Activated naive CD8-positive, alpha-beta T cell treated with anti-CD3 and anti-CD28 coated beads, Interleukin-2, amount 50 U/mL, for 16 hours (primary cell): ENCODE results near the gene QRFPR.
"Not testable (repeated sequence)": the region's sequence is repeated elsewhere in the genome, so short reads cannot be mapped to it uniquely, and the experiment has no call there.

ENCODE experiments used
- DNase-seq: peaks from one replicate; pipeline ENCODE4 v3.0.0-alpha.2; 2020; ENCODE audit warnings: low read depth, low spot score

QRFPR gene

DNA sequence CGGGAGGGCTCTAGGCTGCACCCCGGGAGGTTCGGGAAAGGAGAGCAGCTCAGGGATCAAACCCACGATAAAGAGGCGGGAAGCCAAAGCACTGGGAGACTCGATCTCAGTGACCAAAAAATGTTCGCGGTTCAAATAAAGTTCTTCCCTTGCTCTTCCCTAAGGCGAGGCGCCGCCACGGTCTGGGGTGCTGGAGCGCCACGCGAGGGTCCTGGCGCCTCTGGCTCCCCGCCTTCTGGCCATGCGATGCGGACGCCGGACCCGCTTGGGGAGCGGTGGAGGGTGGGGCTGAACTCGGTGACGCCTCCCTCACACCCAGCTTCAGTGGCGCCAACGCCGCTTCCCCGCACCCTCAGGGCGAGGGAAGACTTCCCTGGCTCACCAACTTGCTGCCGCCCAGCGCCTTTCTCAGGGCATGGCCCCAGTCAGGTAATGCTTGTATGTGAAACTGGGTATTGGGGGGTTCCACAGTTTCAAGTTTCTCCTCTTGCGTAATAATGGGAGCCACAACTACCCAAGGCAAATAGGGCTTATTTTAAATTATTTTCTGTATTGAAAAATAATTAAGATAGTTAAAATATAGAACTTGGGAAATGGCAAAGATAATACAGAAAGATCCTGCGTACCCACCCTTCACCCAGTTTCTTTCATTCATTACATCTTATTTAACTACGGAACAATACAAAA lies at the start of gene QRFPR:
Gene QRFPR, minus strand, starts transcription at position 243 of the 687 bp plus-strand sequence. CDS start 371 bp downstream, outside the sequence.
- DNase-seq: no peak

DNA sequence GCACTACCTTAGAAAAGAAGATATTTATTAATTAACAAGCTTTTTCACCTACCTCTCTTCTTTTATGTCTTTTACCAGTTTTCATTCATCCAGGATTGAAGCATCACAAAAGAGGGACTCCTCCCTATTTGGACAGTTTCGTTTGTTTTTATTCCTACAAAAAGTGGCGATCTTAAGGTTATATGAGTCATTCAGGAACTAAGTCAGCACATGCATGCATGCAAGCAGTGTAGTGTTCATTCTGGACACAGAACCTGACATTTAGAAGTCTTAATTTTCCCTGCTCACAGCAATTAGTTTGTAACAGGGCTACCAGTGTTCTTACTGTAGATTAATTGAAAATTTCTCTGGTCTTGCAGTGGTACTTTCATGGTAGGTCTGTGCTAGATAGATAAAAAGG lies 47.9 kb upstream of the QRFPR start:
- no peak for DNase-seq

DNA sequence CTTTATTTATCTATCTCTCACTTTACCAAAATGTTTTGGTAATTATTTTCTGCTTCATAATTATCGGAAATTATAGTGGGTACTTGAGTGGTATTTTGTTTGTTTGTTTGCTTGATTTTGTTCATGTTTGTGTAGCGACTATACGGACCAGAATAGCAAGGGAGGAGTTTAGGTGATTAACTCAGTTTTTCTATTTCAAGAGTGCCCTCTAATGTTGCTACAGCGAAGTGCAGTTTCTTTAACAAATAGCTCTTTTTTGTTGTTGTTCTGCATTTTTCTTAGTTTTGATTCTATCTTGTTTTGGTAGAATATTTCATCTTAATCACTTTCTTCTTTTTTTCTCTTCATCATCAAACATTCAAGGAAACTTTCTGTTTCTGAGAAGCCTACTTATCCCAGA lies 40.8 kb upstream of the QRFPR start:
- DNase-seq: no peak

DNA sequence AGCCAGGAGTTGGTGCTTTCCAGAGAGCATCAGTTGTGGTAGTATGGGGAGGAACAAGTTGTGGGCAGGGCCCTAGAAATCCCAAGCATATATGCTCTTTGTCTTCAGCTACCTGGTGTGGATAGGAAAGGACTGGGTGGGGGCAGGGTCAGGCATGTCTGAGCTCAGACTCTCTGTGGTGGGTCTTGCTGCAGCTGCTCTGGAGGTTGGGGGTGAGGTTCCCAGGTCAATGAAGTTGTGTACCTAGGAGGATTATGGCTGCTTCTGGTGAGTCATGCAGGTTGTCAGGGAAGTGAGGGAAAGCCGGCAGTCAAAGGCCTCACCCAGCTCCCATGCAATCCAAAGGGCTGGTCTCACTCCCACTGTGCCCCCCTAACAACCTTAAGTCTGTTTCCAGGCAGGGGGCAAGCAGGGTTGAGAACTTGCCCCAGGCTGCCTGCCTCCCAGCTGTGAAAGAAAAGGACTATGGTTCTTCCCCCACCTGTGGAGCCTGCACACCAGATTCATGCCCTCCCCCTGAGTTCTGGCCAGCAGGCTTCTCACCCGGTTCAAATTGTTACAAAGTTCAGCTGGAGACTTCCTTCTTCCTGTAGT lies 30.4 kb upstream of the QRFPR start:
- DNase-seq: no peak

DNA sequence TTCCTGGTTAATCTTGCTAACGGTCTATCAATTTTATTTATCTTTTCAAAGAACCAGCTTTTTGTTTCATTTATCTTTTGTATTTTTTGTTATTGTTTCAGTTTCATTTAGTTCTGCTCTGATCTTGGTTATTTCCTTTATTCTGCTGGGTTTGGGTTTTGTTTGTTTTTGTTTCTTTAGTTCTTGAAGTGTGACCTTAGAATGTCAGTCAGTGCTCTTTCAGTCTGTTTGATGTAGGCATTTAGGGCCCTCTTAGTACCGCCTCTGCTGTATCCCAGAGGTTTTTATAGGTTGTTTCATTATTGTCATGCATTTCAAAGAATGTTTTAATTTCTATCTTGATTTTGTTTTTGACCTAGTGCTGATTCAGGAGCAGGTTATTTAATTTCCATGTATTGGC lies 27.7 kb upstream of the QRFPR start:
- DNase-seq: not testable (repeated sequence)

DNA sequence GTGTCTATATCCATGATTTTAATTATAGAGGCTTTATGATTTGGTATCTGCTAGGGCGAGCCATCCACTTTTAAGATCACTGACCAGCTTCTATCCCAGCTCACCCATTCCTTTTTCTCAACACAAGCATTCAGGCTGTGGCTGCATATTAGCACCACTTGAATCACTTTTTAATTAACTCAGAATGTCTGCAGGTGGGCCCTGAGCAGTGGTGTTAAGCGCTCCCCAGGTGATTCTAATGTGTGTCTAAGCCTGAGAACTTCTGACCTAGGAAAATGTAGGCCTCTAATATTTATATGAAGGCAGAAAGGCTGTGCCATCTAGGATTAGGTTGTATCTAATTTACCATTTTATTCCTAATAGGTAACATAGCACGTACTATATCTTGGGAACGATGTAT lies 19.8 kb upstream of the QRFPR start:
- no peak for DNase-seq

DNA sequence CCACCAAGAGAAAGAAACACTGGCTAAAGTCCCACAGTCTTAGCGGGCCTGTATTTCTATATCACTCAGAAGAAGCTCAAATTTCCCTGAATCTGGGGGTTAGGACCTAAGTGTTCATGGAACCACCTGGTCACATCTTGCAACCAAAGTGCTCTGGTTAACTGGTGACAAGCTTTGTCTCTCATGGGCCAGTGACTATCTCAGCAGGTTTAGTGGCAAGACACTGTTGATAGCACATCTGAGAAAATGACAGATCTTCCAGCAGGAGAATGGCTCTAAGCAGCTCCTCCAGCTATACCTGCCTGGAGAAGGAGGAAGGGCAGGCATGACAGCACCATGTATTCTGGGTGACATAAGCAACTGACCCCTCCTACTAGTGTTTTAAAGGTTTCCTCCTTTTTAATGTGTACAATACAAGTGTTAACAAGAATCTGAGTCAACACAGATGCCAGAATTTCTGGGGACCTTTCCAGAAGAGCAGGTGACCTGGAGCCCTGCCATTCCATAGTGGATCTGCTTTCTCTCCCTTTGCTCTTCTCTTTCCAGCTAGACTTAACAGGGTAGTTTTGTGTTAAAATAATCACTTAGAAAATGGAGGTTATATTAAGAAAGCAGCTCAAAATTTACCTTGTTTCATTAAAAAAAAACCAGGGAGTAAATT lies 17.3 kb upstream of the QRFPR start:
- no peak for DNase-seq

DNA sequence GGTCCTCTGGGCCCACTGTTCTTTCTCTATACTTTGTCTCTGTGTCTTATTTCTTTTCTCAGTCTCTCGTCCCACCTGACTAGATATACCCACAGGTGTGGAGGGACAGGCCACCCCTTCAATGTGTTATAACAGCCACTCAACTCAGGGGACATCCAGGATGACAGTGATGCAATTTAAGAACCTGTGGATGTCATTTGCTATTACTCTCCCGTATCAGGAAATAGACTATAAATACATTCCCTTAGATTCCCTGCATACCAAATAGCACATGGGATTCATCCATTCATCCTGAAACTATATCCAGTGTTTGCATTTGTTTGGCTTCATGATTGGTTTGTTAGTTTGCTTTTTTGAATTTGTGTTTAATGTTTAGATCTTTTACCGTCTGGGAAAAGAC lies 16.6 kb upstream of the QRFPR start:
- DNase-seq: no peak

DNA sequence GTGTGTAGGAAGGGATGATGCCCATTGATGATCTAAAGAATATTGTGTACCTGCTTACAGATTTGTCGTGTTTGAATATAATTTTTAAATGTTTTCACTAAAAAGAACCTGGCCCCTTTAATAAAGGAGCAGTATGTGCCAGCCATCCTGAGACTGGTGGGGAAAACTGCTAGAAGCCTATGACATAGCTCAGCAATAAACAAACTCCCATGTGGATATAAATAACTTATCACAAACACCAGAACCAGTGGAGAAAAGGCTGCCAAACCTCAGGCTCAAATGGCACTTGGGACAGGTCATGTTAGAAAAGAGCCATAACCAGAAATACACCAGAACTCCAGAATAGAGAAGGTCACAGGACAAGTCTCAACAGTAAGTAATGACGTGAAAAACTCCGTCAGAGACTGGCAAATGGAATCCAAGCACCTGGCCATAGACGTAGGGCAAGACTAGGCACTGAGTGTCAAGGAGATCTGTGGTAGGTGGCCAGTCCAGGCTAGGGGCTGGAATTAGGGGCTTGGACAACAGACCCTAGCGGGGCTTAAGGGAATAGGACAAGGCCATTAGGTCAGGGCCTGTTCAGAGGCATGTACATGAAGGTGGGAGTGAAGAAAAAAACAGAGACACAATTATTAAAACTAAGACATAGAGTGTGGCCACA lies 11.7 kb upstream of the QRFPR start:
- DNase-seq: no peak

DNA sequence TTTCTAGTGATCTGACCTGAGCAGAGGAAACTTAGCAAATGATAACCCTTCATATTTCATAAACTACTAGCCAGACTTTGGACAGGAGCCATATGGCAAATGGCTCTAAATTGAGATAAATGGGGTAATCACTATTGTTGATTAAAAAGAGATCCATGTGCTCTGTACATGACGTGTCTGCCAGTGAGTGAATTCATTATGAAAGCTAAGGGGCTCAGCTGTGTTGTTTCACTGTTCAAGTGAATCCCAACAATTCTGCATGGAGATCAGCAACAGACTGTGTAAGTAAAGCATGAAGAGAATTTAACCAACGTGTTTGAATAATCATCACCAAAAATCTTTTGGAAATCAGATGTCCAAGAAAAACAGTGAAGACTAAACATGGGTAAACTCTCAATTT lies 9.5 kb upstream of the QRFPR start:
- DNase-seq: no peak

DNA sequence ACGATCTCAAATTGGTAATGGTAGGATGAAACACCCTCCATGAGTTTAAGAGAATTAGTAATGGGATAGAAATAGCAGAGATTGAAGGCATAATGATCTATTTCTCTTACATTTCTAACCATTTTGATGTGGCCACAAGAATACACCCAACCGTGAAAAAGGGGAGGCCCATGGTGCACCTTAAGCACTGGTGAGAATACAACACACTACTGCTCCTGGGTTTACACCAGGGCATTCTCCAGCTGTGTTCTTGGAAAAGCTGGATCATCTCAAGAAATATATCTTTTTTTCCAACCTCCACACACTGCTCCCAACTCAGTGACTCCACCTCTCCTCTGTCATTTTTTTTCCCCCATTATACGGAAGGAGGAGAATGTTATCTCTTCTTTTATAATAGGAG lies 1.5 kb downstream of the QRFPR start:
- DNase-seq: no peak

DNA sequence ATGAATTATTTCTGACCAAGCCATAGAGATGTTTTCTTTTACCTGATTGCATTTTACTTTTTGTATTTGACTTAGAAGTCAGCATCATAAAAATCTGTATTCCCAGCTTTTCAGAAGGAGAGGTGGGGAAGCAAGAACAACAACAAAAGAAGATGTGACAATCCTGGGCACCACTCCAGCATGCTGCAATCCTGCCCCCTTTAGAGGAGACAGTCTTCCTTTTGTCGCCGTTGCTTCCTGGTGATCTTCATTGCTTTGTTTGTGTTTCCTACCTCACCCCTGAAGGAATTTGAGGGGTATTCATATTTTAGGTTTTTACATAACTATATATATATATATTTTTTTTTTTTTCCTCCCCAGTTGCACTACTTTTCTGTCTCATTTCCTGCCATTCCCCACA lies 3.7 kb downstream of the QRFPR start:
- no peak for DNase-seq

DNA sequence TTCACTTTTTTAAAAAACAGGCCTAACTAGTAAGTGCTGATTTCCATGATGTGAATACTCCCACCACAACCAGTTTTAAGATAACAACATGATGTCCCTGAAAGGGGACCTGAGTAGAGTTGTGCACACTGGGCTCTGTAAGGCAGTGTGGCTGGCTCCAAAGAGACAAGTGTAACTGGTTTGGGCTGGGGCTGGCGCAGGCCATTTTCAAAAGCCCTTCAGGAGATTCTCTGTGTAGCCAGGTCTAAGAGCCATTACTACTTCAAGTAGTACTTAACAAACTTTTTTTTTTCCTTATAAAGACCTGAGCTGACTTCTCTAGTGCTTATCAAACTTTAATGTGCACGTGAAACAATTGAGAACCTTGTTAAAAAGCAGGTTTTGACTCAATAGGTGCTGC lies 4.3 kb downstream of the QRFPR start:
- DNase-seq: no peak

DNA sequence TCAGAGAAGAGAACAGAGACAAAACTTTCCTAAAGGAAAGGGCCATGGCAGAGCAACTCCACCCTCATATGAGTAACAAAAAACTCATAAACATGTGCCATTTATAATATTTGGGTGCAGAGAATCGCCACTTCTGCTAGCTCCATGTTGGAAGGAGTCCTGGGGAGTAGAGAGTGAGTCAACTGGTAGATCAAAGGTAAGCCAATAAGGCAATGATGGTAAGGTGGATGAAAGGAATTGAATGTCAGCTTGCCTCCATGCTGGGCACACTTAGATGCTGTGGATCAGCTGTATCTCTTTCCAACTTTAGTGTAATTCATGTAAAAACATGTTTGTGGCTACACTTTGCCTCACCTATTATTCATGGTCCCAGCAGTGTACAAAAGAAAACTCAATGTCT lies 4.7 kb downstream of the QRFPR start:
- no peak for DNase-seq

DNA sequence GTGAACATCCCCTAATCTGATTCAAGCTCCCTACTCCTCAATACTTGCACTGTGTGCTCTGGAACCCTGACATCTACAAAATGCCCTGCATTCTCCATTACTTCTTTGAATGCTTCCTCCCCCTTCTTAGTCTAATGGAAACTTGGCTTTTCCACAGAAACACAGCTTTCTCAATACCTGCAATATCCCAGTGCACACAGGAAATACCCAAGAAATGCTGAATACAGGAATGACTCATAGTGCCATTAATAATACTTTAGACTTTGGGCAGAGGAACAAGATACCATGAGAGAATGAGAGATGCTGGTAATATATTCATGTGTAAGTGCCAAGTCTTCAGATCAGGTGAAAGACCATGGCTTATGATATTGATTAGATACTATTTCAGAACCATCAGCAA lies 5.6 kb downstream of the QRFPR start:
- DNase-seq: no peak

DNA sequence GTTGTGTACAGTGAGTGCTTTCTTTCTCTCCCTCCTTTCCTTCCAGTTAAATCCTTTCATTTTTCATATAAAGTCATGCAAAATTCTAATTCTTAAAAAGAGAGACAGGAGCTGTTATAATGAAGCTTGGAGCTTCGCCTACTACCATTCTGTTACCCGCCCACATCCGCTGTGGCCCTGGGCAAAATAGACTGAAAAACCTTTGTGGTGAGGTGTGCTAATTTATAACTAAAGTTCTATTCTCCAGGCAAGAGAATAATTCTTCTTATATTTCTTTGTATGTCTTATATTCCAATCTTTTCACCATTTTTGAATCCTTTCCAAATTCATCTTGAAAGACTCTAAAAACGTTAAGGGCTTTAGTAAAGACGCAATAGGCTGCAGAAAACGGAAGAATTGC lies 7.0 kb downstream of the QRFPR start:
- DNase-seq: no peak

DNA sequence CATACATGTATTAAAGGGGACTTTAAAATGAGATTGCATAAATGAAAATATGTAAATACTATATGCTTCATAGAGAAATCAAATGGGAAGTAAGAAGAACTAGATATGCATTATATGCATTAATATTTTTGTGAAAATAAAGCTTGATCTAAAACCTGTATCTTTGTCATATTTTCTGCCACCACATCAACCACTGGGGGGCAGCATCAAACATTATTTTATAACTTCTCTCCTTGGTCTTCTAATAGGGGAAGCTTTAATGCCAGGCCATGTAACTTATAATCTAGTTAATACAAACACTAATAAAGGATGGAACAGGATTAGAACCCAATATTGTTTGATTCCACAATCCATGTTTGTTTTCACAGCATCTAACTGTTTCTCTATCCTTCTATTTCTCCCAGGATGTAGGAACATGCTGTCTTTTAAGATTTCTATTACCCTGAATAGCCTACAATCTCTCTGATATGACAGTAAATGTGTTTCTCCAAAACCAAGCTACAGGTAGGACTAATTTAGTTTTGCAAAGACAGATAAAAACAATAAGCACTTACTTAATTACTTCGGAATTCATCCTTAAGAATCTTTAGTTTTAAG lies 10.0 kb downstream of the QRFPR start:
- no peak for DNase-seq

DNA sequence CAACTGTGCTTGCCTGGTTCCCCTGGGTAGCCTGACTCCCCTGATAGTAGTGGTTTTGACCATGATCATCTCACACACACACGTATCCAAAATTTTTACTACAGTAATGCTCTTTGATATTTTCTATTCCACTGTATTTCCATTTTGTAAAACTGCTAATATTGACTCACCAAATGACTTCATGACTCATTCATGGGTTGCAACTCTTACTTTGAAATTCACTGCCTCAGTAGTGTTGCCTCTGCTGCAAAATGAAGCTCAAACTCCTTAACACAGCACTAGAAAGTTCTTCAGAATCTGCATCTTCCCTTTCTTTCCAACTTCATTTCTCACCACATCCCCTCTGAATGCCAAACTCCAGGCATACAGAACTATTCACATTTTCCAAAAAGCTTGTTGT lies 20.3 kb downstream of the QRFPR start:
- no peak for DNase-seq

DNA sequence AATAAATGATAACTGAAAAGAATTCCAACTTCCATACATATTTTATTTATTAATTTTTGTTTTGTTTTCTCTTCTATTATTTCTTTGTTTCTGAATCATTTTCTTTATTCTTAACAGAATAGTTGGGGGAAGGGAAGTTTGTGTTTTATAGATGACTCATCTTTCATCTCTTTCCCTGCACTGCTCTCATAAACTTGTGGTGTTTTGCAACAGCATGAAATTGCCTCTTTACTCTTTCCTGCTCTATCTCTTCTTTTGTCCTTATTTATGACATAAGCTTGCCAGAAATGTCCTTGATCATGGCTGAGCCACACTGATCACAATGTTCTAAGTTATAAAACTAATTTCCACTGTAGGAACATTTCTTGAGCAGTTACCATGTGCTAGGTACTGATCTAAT lies 22.3 kb downstream of the QRFPR start:
- DNase-seq: no peak

DNA sequence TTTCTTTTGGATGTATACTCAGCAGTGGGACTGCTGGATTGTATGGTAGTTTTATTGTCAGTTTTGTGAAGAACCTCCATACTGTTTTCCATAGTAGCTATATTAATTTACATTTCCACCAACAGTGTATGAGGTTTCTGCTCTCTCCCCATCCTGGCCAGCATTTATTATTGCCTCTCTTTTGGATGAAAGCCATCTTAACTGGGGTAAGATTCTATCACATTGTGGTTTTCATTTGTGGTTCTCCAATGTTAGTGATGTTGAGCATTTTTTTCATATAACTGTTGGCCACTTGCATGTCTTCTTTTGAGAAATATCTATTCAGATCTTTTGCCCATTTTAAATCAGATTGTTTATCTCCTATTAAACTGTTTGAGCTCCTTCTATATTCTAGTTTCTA lies 27.6 kb downstream of the QRFPR start:
- no peak for DNase-seq

DNA sequence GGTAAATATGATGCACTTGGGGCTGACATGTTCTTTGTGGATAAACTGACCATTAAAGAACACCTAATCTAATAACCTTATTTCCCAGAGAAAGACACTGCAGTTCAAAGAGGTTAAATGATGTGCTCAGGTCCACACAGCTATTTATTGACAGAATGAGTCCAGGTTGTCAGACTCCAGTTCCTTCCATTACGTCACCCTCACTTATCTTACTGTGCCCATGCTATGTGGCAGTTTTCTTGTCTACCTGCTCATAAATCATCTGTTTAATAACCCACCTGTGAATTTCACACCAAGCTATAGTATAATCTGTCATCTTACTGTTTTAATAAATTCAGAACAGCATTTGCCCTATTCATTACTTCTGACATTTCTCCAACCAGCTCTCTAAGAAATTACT lies 36.7 kb downstream of the QRFPR start:
- DNase-seq: no peak

DNA sequence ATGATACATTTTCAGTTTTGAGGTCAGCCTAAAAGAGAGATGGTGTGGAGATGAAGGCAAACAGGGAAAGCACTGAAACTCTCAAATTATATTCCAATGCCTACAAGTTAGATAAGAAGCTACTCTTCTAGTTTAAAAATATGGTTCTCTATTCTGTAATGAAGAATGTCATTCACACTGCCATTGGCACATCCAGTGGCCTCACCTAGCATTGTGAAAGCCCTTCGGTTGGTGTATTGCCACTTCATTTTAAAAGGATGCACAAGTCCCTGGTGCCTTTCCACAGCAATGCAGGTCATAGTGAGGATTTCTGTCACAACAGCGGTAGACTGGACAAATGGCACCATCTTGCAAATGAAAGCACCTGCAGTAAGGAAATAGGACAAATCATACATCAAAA lies 40.6 kb downstream of the QRFPR start:
- no peak for DNase-seq
